Activated CD4-positive, CD25-positive, alpha-beta regulatory T cell (primary cell): Measurements from ENCODE around the gene USP46.
A peak's percentile ranks its signal among the peaks of the same experiment; 100 is the strongest.

Source experiments
- DNase-seq, 4 experiments: peaks; one replicate each; lab custom pipeline; 2025; lab: John Stamatoyannopoulos, UW

Gene USP46

DNA sequence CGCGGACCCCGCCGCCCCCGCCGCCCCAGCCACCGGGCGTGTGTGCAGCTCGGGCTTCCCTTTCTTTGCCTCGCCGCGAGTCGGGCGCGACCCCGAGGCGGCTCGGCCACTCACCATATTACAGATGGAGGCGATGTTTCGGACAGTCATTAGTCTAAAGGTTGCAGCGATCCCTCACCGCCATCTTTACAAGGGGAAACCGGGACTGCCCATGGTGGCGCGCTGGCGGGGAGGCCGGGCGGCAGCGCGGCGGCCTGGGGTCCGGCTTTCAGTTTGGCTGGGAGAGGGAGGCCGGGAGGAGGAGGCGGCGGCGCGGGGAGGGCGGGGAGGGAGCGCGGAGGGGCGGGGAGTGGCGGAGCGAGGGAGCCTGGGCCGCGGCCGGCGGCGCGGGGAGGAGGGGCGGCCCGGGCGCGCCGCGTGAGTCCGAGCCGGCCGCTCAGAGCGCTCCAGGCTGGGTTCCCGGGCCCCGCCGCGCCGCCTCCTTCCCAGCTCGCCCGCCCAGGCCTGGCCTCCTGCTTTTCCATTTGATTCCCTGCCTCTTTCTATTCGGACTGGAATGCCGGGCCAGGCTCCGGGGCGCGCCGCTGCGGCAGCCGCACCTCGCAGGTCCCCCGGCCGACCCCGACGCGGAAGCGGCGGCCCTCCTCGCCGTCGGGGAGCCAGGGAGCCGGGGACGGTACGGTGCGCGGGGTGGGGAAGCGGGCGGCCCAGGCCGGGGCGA, at the start of gene USP46:
Gene USP46, minus strand, starts transcription at position 301 of the 721 bp plus-strand sequence. Its CDS starts 151 bp downstream, at position 150.
- peak in 3 of 4 experiments; percentile 2 to 25 (median 3) for DNase-seq

GRCh38 chr4:52704661-52705060, 45.6 kb upstream of the USP46 start:
- DNase-seq = no peak

- DNase-seq = no peak
Measured at GRCh38 chr4:52704133-52704532, 45.0 kb upstream of the USP46 start.

GRCh38 chr4:52701207-52701606, 42.1 kb upstream of the USP46 start:
- DNase-seq = no peak

DNA sequence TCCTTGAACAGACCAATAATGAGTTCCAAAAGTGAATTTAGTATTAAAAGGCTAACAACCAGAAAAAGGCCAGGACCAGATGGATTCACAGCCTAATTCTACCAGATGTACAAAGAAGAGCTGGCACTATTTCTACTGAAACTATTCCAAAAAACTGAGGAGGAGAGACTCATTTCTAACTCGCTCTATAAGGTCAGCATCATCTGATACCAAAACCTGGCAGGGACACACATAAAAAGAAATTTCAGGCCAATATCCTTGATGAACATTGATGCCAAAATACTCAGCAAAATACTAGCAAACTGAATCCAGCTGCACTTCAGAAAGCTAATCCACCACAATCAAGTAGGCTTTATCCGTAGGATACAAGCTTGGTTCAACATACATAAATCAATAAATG, 35.8 kb upstream of the USP46 start:
- DNase-seq = no peak

- no peak for DNase-seq
Measured at GRCh38 chr4:52693492-52693891, 34.4 kb upstream of the USP46 start.

DNA sequence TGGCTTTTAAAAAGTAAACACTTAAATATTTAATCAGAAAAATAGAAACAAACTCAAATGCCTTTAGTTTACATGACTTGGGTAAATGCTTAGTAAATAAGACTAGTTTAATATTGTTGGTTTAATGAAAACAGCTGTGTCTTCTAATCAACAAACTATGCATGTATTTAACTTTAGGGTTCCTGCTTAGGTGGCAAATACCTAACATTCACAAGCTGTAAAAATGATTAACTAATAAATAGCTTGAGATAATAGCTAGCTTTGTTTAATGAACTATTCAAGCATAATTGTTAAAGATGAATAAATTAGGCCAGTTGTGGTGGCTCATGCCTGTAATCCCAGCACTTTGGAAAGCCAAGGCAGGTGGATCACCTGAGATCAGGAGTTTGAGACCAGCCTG, 30.0 kb upstream of the USP46 start:
- DNase-seq = no peak

DNA sequence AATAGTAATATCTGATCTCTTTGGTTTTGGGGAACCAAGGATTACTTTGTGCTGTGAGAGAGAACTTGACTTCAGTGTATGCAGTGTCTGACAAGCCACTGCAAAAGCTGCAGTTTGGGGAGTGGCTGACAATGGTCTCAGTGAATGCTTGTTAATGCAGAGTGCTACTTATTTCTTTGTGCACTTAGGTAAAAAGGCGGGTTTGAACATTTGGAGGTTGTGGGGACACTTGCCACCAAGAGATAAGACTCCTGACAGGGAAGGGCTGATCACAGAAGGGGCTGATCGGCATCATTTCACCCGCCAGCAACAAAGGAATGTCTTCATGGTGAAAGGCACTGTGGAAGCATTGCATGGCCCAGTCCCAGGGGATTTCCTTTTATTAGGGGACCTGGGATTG, 28.6 kb upstream of the USP46 start:
- no peak for DNase-seq

DNA sequence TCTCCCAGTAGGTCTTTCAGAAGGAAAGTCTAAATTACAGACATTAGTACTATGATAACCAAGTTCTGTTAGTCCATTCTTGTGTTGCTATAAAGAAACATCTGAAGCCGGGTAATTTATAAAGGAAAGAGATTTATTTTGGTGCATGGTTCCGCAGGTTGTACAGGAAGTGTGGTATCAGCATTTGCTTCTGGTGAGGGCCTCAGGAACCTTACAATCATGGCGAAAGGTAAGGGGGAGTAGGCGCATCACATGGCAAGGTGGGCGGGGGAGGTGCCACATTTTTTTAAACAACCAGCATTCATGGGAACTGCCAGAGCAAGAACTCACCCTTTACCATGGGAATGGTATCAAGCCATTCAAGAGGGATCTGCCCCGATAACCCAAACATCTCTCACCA, 26.2 kb upstream of the USP46 start:
- no peak for DNase-seq

DNA sequence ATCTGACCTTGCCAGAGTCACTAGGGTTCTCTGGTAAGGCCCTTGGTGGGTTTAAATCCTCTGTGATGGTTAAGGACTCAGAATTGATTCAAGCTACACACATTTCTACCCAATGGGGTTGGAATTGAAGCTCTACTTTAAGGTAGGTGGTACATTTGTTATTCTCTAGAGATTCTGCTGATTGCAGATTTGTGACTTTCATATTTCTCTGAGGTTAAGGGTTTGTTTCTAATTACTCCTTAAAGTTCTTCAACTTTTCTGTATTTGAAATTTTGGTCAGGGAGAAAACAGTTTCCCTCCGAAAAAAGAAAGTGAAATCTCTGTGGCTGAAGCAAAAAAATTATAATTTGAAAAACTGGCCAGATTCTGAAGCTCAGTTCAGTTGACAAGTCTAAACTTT, 25.8 kb upstream of the USP46 start:
- no peak for DNase-seq

DNA sequence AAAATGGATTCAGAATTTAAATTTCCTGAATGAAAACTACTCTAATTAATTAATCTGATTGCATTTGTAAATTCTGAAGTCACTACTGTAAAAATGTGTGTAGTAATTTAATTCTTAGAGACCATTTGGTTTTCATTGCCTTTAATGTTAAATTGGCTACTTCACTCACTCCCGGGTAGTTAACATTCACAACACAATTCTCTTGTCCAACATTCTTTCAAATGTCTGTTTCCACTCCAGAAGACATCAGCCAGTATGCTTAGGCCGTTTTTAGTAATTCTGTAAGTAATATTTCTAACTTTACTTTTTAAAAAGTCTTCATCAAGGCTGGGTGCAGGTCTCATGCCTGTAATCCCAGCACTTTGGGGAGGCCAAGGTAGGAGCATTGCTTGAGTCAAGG, 21.3 kb upstream of the USP46 start:
- no peak for DNase-seq

GRCh38 chr4:52676536-52676935, 17.4 kb upstream of the USP46 start:
- DNase-seq = no peak

- no peak for DNase-seq
Measured at GRCh38 chr4:52675111-52675510, 16.0 kb upstream of the USP46 start.

- DNase-seq = no peak
Measured at GRCh38 chr4:52670739-52671138, 11.6 kb upstream of the USP46 start.

- DNase-seq = no peak
Measured at GRCh38 chr4:52670121-52670520, 11.0 kb upstream of the USP46 start.

DNA sequence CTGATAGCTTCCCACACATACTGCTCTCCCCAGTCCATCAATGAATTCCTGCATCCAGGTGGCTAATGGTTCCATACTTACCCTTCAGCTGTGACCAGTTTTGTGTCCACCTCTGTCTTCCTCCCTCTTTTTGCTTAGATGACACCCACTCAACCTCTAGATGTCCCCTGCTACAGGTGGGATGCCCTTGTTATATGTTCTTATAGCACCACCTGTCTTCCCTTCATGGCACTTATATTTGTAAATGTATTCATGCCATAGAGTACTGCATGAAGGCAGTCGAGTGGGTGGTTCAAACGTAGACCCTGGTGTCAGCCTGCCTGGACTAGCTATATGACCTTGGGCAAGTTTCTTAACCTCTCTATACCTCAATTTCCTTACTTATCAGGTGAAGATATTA, 6.5 kb upstream of the USP46 start:
- DNase-seq = no peak

DNA sequence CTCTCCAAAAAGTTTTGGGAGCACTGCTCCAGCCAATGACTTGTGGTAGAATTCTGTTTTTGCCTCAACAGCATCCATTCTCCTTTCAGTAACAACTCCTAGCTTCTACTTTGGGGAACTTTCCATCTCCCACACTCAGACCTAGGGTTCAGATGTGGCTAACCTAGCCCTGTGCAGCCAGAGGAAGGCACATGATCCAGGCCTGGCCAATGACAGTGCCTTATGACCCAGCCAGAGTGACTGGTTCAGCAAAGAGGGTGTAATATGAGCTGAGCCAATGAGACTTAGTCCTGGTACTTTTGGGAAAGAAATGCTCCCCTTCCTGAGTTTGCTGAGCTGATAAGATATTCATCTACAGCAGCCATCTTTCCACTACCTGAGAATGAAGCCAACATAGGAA, 5.4 kb upstream of the USP46 start:
- DNase-seq = no peak

DNA sequence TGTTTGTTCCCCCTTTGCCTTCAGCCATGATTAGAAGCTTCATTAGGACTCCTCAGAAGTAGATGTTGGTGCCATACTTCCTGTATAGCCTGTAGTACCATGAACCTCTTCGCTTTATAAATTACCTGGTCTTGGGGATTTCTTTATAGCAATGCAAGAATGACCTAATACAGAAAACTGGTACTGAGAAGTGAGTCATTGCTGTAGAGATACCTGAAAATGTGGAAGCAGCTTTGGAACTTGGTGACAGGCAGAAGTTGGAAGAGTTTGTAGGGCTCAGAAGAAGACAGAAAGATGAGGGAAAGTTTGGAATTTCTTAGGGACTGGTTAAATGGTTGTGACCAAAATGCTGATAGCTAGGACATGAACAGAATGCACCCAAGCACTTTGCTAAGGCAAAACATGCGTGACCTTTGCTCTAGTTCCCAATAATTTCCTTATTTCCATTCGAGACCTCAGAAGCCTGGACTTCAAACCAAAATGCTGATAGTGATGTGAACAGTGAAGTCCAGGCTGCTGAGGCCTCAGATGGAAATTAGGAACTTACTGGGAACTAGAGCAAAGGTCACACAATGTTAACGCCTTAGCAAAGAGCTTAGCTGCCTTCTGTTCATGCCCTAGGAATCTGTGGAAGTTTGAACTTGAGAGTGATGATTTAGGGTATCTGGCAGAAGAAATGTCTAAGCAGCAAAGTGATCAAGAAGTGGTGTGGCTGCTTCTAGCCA, 3.0 kb upstream of the USP46 start:
- DNase-seq = no peak

DNA sequence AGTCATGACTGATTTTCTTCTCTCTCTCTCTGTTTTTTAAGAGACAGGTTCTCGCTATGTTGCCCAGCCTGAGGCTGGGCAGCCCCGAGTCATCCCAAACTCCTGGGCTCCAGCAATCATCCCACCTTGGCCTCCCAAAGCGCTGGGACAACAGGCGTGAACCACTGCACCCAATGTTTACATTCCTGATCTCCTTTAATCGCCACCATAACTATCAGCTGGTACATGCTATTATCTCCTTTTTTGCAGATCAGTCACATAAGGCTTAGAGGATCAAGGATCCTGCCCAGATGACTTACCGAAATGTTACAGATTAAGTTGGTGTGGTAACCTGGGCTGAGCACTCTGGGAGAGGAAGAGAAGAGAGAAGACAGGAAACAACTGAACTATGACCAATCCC, 1.5 kb upstream of the USP46 start:
- DNase-seq = no peak

- DNase-seq = no peak
Measured at GRCh38 chr4:52659722-52660261, 691 bp upstream of the USP46 start.

- no peak for DNase-seq
Measured at GRCh38 chr4:52658641-52659000, 480 bp downstream of the USP46 start.

- DNase-seq = no peak
Measured at GRCh38 chr4:52657618-52658501, 1.2 kb downstream of the USP46 start.

DNA sequence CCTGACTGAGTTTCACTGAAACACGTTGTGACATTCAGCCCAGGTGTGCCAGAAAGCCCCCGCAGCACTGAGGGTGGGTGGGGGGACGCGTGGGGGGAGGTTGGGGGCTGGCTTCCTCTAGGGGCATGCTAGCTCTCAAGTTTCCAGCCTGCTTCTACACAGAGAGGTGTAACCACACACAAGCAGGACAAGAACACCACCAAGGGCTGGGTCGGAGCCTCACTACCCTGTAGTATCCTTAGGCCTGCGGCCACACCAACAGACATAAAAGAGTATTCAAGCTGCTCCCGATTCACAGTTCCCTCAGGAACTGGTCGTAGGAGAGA, 1.8 kb downstream of the USP46 start:
- DNase-seq = no peak
